Thoracic aorta (tissue), 2 donors: ENCODE measurements around the gene PHEX. TPM values are rescaled to one million over a fixed set of nuclear protein-coding genes. Genes with fewer than 3 reads are reported as not detected.

Experiments
- ATAC-seq: fragments of 150-250 bp; one replicate; pipeline ENCODE4 v1.8.0; 2017; ENCODE audit warnings: low read depth; ENCODE audit not compliant: insufficient number of reproducible peaks, low FRiP score
- DNase-seq: peaks from one replicate; pipeline ENCODE4 v3.0.0-alpha.2; 2020; ENCODE audit warnings: low spot score
- H3K27ac ChIP-seq, 2 donors: fragments of 200-600 bp; sonication (generic); 1 replicate in 1 of 2; 2 replicates in 1 of 2; pipeline ENCODE4 v1.5.1; 2016; ENCODE audit warnings: mild to moderate bottlenecking in 2 of 2, moderate library complexity in 2 of 2
- H3K27me3 ChIP-seq: fragments of 200-600 bp; sonication (generic); replicated peaks from 2 replicates; pipeline ENCODE4 v1.6.0; 2016; ENCODE audit warnings: mild to moderate bottlenecking; ENCODE audit not compliant: insufficient read depth
- H3K36me3 ChIP-seq: fragments of 200-600 bp; sonication (generic); one replicate; pipeline ENCODE4 v1.5.1; 2016
- H3K4me1 ChIP-seq, 2 donors: fragments of 200-600 bp; sonication (generic); 1 replicate in 1 of 2; 2 replicates in 1 of 2; pipeline versions ENCODE4 v1.5.1 to v1.6.0; 2016; ENCODE audit warnings: low read depth in 2 of 2, mild to moderate bottlenecking in 1 of 2; ENCODE audit not compliant: control insufficient read depth in 1 of 2
- H3K4me3 ChIP-seq: fragments of 200-600 bp; sonication (generic); 2 replicates; pipeline ENCODE4 v1.5.1; 2016; ENCODE audit warnings: mild to moderate bottlenecking
- H3K9me3 ChIP-seq: fragments of 200-600 bp; sonication (generic); 2 replicates; pipeline ENCODE4 v1.5.1; 2016
- total RNA-seq, 2 donors: library from RNA; depleted of rRNA; stranded (reverse); fragments of >200 nt; gene quantifications; one replicate each; pipeline versions ENCODE4 v1.1.0 to v1.2.3, GENCODE V29; 2016
- TF ChIP-seq, protein P1 (sequence below): fragments of 200-600 bp; sonication (generic); IDR thresholded peaks from one replicate; pipeline ENCODE4 v1.5.1; 2019; ENCODE audit warnings: antibody characterized with exemption

The PHEX gene
- total RNA-seq, 2 donors from 2014 or later, result 0.35 to 0.68 TPM

DNA sequence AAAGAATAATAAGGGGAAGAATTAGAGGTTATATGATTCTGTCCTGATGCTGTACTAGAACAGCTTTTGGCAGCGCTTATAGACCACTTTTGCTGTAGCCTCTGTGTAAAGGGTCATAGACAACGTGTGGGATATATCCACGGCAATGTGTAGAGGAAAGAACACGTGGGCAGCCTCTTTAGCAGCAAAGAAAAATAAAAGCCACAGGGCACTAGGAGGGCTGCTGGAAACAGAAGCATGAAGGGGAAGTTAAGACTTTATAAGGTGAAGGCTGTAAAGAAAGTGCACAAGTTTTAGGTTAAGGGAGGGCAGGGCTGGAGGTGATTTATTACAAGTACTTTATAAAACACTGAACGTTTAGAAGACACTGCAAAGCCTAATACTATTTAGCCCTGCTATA is 20.1 kb upstream of the PHEX start:
- no peak for ATAC-seq
- Histone ChIP-seq H3K27ac (no peak overlapping the region), H3K4me1 (no peaks in the 10 kb centered on the region), H3K27me3 (no peaks in the 10 kb centered on the region), H3K9me3 (no peaks in the 10 kb centered on the region), H3K4me3 (no peak overlapping the region), H3K36me3 (no peaks in the 10 kb centered on the region)
- TF ChIP-seq, protein P1, sequence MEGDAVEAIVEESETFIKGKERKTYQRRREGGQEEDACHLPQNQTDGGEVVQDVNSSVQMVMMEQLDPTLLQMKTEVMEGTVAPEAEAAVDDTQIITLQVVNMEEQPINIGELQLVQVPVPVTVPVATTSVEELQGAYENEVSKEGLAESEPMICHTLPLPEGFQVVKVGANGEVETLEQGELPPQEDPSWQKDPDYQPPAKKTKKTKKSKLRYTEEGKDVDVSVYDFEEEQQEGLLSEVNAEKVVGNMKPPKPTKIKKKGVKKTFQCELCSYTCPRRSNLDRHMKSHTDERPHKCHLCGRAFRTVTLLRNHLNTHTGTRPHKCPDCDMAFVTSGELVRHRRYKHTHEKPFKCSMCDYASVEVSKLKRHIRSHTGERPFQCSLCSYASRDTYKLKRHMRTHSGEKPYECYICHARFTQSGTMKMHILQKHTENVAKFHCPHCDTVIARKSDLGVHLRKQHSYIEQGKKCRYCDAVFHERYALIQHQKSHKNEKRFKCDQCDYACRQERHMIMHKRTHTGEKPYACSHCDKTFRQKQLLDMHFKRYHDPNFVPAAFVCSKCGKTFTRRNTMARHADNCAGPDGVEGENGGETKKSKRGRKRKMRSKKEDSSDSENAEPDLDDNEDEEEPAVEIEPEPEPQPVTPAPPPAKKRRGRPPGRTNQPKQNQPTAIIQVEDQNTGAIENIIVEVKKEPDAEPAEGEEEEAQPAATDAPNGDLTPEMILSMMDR, result no peak
- DNase-seq, result no peak

DNA sequence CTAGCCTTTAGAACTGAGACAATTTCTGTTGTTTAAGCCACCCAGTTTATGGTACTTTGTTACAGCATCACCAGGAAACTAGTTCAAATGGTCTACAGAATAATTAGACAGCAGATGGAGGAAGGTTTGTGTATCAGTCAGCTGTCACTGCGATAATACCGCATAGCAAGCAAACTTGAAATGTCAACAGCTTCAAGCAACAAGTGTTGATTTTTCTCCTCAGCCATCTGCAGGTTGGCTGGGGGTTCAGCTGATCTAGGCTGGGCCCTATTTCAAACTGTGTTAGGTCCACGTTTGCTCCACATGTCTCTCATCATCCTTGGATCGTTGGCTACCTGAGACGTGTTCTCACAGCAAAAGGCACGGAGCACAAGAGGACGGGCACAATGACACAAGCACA is 19.2 kb upstream of the PHEX start:
- Histone ChIP-seq H3K27ac (no peak overlapping the region), H3K36me3 (no peaks in the 10 kb centered on the region), H3K4me3 (no peak overlapping the region), H3K4me1 (no peaks in the 10 kb centered on the region), H3K27me3 (no peaks in the 10 kb centered on the region), H3K9me3 (no peaks in the 10 kb centered on the region)
- DNase-seq (no peak), ATAC-seq (no peak)
- TF ChIP-seq, protein P1, result no peak

DNA sequence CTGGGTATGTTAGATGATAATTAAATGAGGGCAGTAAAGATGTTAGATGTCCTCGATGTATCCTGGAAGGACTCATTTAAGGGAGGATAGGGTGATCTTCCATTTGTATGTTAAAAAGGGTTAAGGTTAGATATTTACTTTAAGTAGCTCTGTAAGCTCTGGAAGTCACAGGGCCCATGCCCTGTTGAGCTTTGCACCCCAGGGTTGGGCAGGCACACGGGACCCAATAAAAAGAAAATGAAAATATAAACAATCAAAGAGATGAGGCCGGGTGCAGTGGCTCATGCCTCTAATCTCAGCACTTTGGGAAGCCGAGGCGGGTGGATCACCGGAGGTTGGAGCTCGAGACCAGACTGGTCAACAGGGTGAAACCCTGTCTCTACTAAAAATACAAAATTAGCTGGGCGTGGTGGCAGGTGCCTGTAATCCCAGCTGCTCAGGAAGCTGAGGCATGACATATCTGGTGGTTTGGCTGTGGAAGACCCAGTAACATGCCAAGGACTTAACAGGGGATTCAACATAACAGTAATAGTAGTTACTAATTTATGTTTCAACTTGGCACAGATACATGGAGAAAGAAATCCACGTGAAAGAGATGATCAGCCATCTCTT is 16.9 kb upstream of the PHEX start:
- H3K4me3 ChIP-seq, result no peak overlapping the region
- H3K27ac ChIP-seq, result no peak overlapping the region
- H3K36me3 ChIP-seq, result no peaks in the 10 kb centered on the region
- no peaks in the 10 kb centered on the region for H3K9me3 ChIP-seq
- no peaks in the 10 kb centered on the region for H3K27me3 ChIP-seq
- no peak for DNase-seq
- ATAC-seq, result no peak
- TF ChIP-seq, protein P1, result no peak
- no peaks in the 10 kb centered on the region for H3K4me1 ChIP-seq

DNA sequence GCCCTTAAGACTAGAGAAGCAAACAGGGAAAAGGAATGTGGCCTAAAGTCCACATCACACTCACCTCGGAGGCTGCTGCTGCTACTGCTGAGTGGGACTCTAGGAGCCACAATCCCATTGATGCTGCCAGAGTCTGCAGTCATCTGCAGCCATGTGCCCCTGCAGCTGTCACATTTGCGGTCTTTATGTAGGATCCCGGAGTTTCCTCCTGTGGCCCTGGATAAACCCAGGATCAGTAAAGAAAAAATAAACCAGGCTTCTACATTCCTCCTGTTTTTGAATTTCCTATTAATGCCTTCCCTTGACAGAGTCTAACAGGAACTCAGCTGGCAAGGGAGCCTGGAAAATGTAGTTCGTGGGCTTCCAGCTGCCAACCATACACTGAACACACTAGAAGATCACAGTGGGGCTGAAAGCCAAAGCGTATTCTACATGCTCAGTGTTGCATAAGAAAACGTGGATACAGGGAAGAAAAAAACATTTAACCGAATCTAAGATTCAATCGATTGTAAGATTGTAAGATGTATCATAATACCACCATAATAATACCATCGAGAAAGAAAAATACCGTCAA is 10.3 kb upstream of the PHEX start:
- Histone ChIP-seq H3K9me3 (no peaks in the 10 kb centered on the region), H3K36me3 (no peaks in the 10 kb centered on the region), H3K4me1 (no peaks in the 10 kb centered on the region), H3K27ac (no peak overlapping the region), H3K4me3 (no peak overlapping the region), H3K27me3 (no peaks in the 10 kb centered on the region)
- TF ChIP-seq, protein P1, result no peak
- ATAC-seq (no peak), DNase-seq (no peak)

DNA sequence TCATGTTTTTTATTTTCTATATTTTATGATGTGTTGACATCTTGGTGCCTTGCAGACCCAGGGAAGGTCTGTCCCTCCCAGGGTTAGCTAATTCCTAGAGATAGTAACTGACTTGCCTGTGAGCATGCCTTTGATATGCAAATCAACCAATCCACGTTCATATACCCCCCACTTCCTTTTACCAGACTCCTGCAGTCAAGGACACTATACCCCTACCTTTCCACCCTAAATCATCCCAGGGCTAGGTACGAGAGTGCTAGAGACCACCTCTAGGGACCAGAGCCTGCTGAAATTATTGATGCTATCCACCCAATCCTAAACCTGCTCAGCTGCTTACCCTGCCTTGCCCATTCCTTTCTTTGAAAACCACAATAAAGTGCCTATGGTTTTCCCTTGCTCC is 7.5 kb upstream of the PHEX start:
- ATAC-seq, result no peak
- Histone ChIP-seq H3K36me3 (no peaks in the 10 kb centered on the region), H3K27me3 (no peaks in the 10 kb centered on the region), H3K4me3 (no peak overlapping the region), H3K27ac (no peak overlapping the region), H3K9me3 (no peaks in the 10 kb centered on the region), H3K4me1 (no peaks in the 10 kb centered on the region)
- DNase-seq, result no peak
- TF ChIP-seq, protein P1, result no peak
